ENCODE measurements around the gene KATNAL1. TPM values are rescaled to one million over a fixed set of nuclear protein-coding genes. Genes with fewer than 3 reads are reported as not detected.
"Not testable (repeated sequence)": the region's sequence is repeated elsewhere in the genome, so short reads cannot be mapped to it uniquely, and the experiment has no call there.

KATNAL1 gene
- total RNA-seq, 1 experiment from 2014 or later = 6.1 TPM

DNA sequence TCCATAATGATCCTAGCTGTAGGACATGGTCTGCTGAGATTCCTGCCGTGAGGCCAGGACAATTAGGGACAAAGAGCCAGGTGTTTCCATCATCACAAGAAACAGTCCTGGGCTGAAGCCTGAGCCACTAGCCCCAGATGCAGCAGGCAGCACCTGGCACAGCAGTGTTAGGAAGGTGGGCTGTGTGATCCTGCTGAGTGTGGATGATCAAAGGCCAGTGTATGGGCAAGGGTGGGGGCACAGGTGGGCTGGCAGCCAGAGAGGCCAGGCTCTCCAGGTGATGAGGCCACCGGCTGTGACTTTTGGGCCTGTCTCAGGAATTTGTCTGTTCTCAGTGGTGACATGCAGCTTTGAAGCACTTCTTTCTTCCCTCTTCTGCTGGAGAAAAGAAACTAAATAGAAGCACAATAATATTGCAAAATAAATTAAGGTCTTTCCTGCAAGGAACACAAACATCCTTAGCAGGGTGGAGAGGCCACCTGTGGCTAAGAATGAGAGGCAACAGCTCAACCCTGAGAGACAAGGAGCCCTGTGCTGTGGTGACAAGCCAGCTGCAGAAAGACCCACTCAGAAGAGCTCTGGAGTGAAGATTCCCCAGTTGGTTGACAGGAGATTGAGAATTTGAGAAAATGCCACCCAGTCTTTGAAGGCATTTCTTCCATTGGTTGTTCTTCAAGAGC is 127.6 kb downstream of the KATNAL1 start:
- no peak overlapping the region for H3K4me3 Mint-ChIP-seq (ENCODE audit: unreplicated experiment)
- H3K9me3 Mint-ChIP-seq (ENCODE audit: unreplicated experiment) = no peaks in the 10 kb centered on the region
- ChIA-PET POLR2A (interaction anchor here (0.6 kb wide), 1 partner anchor 11 kb away, joined by 3 read pairs; no protein-coding TSS in a partner anchor), CTCF (interaction anchor here (0.6 kb wide), 1 partner anchor 164 kb away, joined by 3 read pairs; no protein-coding TSS in a partner anchor)
- H3K27me3 Mint-ChIP-seq (ENCODE audit: insufficient read depth, unreplicated experiment) = no peaks in the 10 kb centered on the region
- intact Hi-C loops (cut with micrococcal nuclease) = no loop called here
- TF ChIP-seq, protein P1, sequence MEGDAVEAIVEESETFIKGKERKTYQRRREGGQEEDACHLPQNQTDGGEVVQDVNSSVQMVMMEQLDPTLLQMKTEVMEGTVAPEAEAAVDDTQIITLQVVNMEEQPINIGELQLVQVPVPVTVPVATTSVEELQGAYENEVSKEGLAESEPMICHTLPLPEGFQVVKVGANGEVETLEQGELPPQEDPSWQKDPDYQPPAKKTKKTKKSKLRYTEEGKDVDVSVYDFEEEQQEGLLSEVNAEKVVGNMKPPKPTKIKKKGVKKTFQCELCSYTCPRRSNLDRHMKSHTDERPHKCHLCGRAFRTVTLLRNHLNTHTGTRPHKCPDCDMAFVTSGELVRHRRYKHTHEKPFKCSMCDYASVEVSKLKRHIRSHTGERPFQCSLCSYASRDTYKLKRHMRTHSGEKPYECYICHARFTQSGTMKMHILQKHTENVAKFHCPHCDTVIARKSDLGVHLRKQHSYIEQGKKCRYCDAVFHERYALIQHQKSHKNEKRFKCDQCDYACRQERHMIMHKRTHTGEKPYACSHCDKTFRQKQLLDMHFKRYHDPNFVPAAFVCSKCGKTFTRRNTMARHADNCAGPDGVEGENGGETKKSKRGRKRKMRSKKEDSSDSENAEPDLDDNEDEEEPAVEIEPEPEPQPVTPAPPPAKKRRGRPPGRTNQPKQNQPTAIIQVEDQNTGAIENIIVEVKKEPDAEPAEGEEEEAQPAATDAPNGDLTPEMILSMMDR (IDR thresholded peaks at IDR 0.05; ENCODE audit: unreplicated experiment) = no peak
- no peak for DNase-seq (ENCODE audit: unreplicated experiment)
- no TSS peak for BruUV-seq (replicated peaks)
- no peak overlapping the region for H3K27ac Mint-ChIP-seq (ENCODE audit: low read depth, unreplicated experiment)
- H3K36me3 Mint-ChIP-seq (ENCODE audit: insufficient read depth, unreplicated experiment) = no peaks in the 10 kb centered on the region
- no peaks in the 10 kb centered on the region for H3K4me1 Mint-ChIP-seq (ENCODE audit: insufficient read depth, unreplicated experiment)

DNA sequence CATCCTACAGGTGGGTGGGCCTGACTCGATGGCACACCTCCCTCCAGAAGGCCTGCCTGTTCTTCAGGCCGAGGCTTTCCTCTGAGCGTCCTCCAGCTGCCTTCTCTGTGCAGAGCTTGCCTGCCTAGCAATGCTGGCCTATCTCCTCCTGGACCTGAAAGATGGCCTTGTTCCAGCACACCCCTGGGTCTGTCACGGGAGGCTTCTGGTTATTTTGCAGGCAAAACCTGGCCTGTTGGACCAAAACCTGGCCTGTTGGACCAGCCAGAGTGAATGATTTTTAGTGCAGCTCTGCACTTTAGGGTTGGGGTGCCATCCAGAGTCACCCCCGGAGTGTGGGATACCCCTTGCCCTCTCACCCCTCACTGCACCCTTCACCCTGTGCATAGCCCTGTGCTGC is 128.4 kb downstream of the KATNAL1 start:
- TF ChIP-seq, protein P1 (IDR thresholded peaks at IDR 0.05; ENCODE audit: unreplicated experiment) = no peak
- Mint-ChIP-seq H3K4me1 (ENCODE audit: insufficient read depth, unreplicated experiment) (no peaks in the 10 kb centered on the region), H3K36me3 (ENCODE audit: insufficient read depth, unreplicated experiment) (no peaks in the 10 kb centered on the region), H3K4me3 (ENCODE audit: unreplicated experiment) (no peak overlapping the region), H3K27ac (ENCODE audit: low read depth, unreplicated experiment) (no peak overlapping the region), H3K9me3 (ENCODE audit: unreplicated experiment) (no peaks in the 10 kb centered on the region), H3K27me3 (ENCODE audit: insufficient read depth, unreplicated experiment) (no peaks in the 10 kb centered on the region)
- ChIA-PET POLR2A (interaction anchor here (0.7 kb wide), 1 partner anchor 1387 kb away, joined by 3 read pairs; no protein-coding TSS in a partner anchor), CTCF (interaction anchor here (0.6 to 0.8 kb wide), 2 partner anchors 13 to 54 kb away, joined by 3 read pairs; no protein-coding TSS in a partner anchor)
- intact Hi-C loops (cut with micrococcal nuclease) = no loop called here
- BruUV-seq (replicated peaks) = no TSS peak
- no peak for DNase-seq (ENCODE audit: unreplicated experiment)

DNA sequence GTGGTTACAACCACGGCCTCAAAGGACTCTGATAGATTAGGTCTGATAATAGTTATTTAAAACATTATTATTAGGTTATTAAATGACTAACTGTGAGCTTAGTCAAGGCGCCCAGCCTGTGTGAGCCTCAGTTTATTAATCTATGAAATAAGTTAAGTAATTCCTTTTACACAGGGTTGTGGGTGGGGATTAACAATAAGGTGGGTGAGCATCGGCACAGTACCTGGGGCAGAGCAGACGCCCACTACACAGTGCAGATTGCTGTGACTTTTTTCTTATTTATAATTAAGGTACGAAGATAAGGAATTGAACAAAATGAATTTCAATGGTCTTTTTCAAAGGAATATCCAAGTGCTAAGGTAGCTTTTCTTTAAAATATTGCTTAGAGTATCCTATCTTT is 132.2 kb downstream of the KATNAL1 start:
- no peak overlapping the region for H3K4me3 Mint-ChIP-seq (ENCODE audit: unreplicated experiment)
- no peaks in the 10 kb centered on the region for H3K4me1 Mint-ChIP-seq (ENCODE audit: insufficient read depth, unreplicated experiment)
- ChIA-PET CTCF (interaction anchor here (0.6 to 1.8 kb wide), 4 partner anchors 43 to 855 kb away, joined by 3 to 7 read pairs (median 4); no protein-coding TSS in a partner anchor), POLR2A (interaction anchor here (1.3 kb wide), 1 partner anchor 32 kb away, joined by 7 read pairs; no protein-coding TSS in a partner anchor)
- no peaks in the 10 kb centered on the region for H3K36me3 Mint-ChIP-seq (ENCODE audit: insufficient read depth, unreplicated experiment)
- no peaks in the 10 kb centered on the region for H3K9me3 Mint-ChIP-seq (ENCODE audit: unreplicated experiment)
- BruUV-seq (replicated peaks) = no TSS peak
- no peaks in the 10 kb centered on the region for H3K27me3 Mint-ChIP-seq (ENCODE audit: insufficient read depth, unreplicated experiment)
- intact Hi-C loops (cut with micrococcal nuclease) = no loop called here
- TF ChIP-seq, protein P1 (IDR thresholded peaks at IDR 0.05; ENCODE audit: unreplicated experiment) = no peak
- DNase-seq (ENCODE audit: unreplicated experiment) = no peak
- H3K27ac Mint-ChIP-seq (ENCODE audit: low read depth, unreplicated experiment) = no peak overlapping the region

DNA sequence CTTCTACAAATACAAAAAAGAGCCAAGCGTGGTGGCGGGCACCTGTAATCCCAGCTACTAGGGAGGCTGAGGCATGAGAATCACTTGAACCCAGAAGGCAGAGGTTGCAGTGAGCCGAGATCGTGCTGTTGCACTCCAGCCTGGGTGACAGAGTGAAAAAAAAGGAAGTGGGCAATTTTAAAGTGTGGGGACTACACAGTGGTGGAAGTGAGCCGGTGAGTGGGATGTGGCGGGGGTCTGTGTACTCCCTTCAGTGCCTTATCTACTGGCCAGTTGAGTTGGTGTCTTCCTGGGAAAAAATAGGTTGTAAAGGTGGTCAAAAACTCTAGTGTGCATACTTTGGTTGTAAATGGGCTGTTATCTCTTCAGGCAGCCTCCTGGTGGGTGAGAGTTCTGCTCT is 133.1 kb downstream of the KATNAL1 start:
- H3K27me3 Mint-ChIP-seq (ENCODE audit: insufficient read depth, unreplicated experiment); H3K4me3 Mint-ChIP-seq (ENCODE audit: unreplicated experiment); H3K9me3 Mint-ChIP-seq (ENCODE audit: unreplicated experiment); BruUV-seq (replicated peaks); H3K36me3 Mint-ChIP-seq (ENCODE audit: insufficient read depth, unreplicated experiment); DNase-seq (ENCODE audit: unreplicated experiment); H3K4me1 Mint-ChIP-seq (ENCODE audit: insufficient read depth, unreplicated experiment); POLR2A ChIA-PET; intact Hi-C loops (cut with micrococcal nuclease): not testable (repeated sequence)
- peak overlapping the region; percentile 33 for H3K27ac Mint-ChIP-seq (ENCODE audit: low read depth, unreplicated experiment)
- CTCF ChIA-PET = interaction anchor here (2.4 kb wide), 1 partner anchor 42 kb away, joined by 9 read pairs; no protein-coding TSS in a partner anchor
